Gastrocnemius medialis (tissue), 4 donors: ENCODE results near the gene BNC2. TPM values are rescaled to one million over a fixed set of nuclear protein-coding genes. Genes with fewer than 3 reads are reported as not detected.

Experiments
- ATAC-seq, 2 donors: fragments of 150-250 bp; one replicate each; pipeline ENCODE4 v1.9.1; 2016
- DNase-seq, 2 donors: peaks; one replicate each; pipeline ENCODE4 v3.0.0-alpha.2; 2019
- H3K27ac ChIP-seq, 4 donors: fragments of 200-600 bp; sonication (generic); 1 replicate in 1 of 4; 2 replicates in 3 of 4; pipeline ENCODE4 v1.5.1; 2016 to 2018; ENCODE audit warnings: mild to moderate bottlenecking in 2 of 4, moderate library complexity in 1 of 4
- H3K27me3 ChIP-seq, 3 donors: fragments of 200-600 bp; sonication (generic) in 2 of 3; 1 replicate in 1 of 3; 2 replicates in 2 of 3; pipeline versions ENCODE4 v1.5.1 to v1.6.0; 2016 to 2019; ENCODE audit warnings: mild to moderate bottlenecking in 1 of 3, moderate library complexity in 1 of 3
- H3K36me3 ChIP-seq, 2 donors: fragments of 200-600 bp; sonication (generic) in 1 of 2; one replicate each; pipeline ENCODE4 v1.5.1; 2017 to 2018
- H3K4me1 ChIP-seq, 2 donors: fragments of 200-600 bp; sonication (generic) in 1 of 2; one replicate each; pipeline ENCODE4 v1.5.1; 2016 to 2017; ENCODE audit warnings: mild to moderate bottlenecking in 2 of 2
- H3K4me3 ChIP-seq, 4 donors: fragments of 200-600 bp; sonication (generic) in 3 of 4; 1 replicate in 1 of 4; 2 replicates in 3 of 4; pipeline ENCODE4 v1.5.1; 2016 to 2019; ENCODE audit warnings: mild to moderate bottlenecking in 2 of 4
- H3K9me3 ChIP-seq, 3 donors: fragments of 200-600 bp; sonication (generic) in 2 of 3; 1 replicate in 1 of 3; 2 replicates in 2 of 3; pipeline ENCODE4 v1.5.1; 2016 to 2019
- CTCF ChIP-seq, 5 experiments: fragments of 450-650 bp in 3 of 5; fragments of 200-600 bp in 2 of 5; sonication (generic) in 2 of 5; IDR thresholded peaks in 4 of 5; conservative IDR thresholded peaks in 1 of 5; 1 replicate in 4 of 5; 2 replicates in 1 of 5; pipeline ENCODE4 v1.5.1; 2016 to 2019; ENCODE audit warnings: antibody characterized with exemption in 5 of 5, mild to moderate bottlenecking in 3 of 5, moderate library complexity in 3 of 5
- POLR2A ChIP-seq, 2 donors: fragments of 450-650 bp; IDR thresholded peaks; one replicate each; pipeline ENCODE4 v1.6.1; 2017; ENCODE audit warnings: antibody characterized with exemption in 2 of 2, mild to moderate bottlenecking in 2 of 2, moderate library complexity in 2 of 2
- in situ Hi-C, 4 donors: fragments of 200-750 bp; cut with MboI; loops; one replicate each; pipeline versions ENCODE4 v1.15.0 to v1.8.0; 2017; ENCODE audit warnings: low sequenced_read_pairs in 4 of 4
- intact Hi-C: fragments of 100-400 bp; cut with DNase I; formaldehyde crosslinking; loops from one replicate; pipeline ENCODE4 v1.15.1; 2023; ENCODE audit warnings: low total_unique reads
- total RNA-seq, 4 donors: library from RNA; depleted of rRNA; stranded (reverse); fragments of >200 nt; gene quantifications; one replicate each; pipeline versions ENCODE4 v1.1.0 to v1.2.3, GENCODE V29; 2016

Gene BNC2
- total RNA-seq, 4 donors from 2014 or later: 40.9 to 122 (median 68.7) TPM

GRCh38 chr9:16427873-16428427 is 442.5 kb downstream of the BNC2 start:
- Histone ChIP-seq H3K36me3 (no peaks in the 10 kb centered on the region), H3K27me3 (no peaks in the 10 kb centered on the region), H3K4me3 (no peak overlapping the region), H3K27ac (no peak overlapping the region), H3K4me1 (no peaks in the 10 kb centered on the region), H3K9me3 (no peaks in the 10 kb centered on the region)
- ATAC-seq (no peak), DNase-seq (no peak)
- in situ Hi-C loops (no loop called here), intact Hi-C loops (no loop called here)
- no peak for TF ChIP-seq CTCF (IDR thresholded peaks at IDR 0.05 in 4 of 5, conservative IDR thresholded peaks at IDR 0.05 in 1 of 5)
- no peak for TF ChIP-seq POLR2A (IDR thresholded peaks at IDR 0.05)

- no peak for ATAC-seq
- H3K27ac ChIP-seq: no peak overlapping the region
- intact Hi-C loops: no loop called here
Measured at GRCh38 chr9:16426716-16427115, 443.8 kb downstream of the BNC2 start.

GRCh38 chr9:16425562-16426231 is 444.8 kb downstream of the BNC2 start:
- no peaks in the 10 kb centered on the region for H3K9me3 ChIP-seq
- intact Hi-C loops (no loop called here), in situ Hi-C loops (no loop called here)
- TF ChIP-seq POLR2A (IDR thresholded peaks at IDR 0.05) (no peak), CTCF (IDR thresholded peaks at IDR 0.05 in 4 of 5, conservative IDR thresholded peaks at IDR 0.05 in 1 of 5) (no peak)
- H3K4me3 ChIP-seq: no peak overlapping the region
- no peak for ATAC-seq
- DNase-seq: no peak
- no peaks in the 10 kb centered on the region for H3K36me3 ChIP-seq
- no peaks in the 10 kb centered on the region for H3K27me3 ChIP-seq
- H3K4me1 ChIP-seq: no peaks in the 10 kb centered on the region
- no peak overlapping the region for H3K27ac ChIP-seq

More at GRCh38 chr9:16426716-16427115, 443.8 kb downstream of the BNC2 start:
- Histone ChIP-seq H3K27me3 (no peaks in the 10 kb centered on the region), H3K4me1 (no peaks in the 10 kb centered on the region), H3K9me3 (no peaks in the 10 kb centered on the region), H3K36me3 (no peaks in the 10 kb centered on the region), H3K4me3 (no peak overlapping the region)
- TF ChIP-seq CTCF (IDR thresholded peaks at IDR 0.05 in 4 of 5, conservative IDR thresholded peaks at IDR 0.05 in 1 of 5) (no peak), POLR2A (IDR thresholded peaks at IDR 0.05) (no peak)
- DNase-seq: no peak
- in situ Hi-C loops: no loop called here

- intact Hi-C loops: no loop called here
- Histone ChIP-seq H3K27ac (no peak overlapping the region), H3K9me3 (no peaks in the 10 kb centered on the region), H3K36me3 (no peaks in the 10 kb centered on the region), H3K27me3 (no peaks in the 10 kb centered on the region), H3K4me1 (no peaks in the 10 kb centered on the region), H3K4me3 (no peak overlapping the region)
- DNase-seq (no peak), ATAC-seq (no peak)
- TF ChIP-seq POLR2A (IDR thresholded peaks at IDR 0.05) (no peak), CTCF (IDR thresholded peaks at IDR 0.05 in 4 of 5, conservative IDR thresholded peaks at IDR 0.05 in 1 of 5) (no peak)
- in situ Hi-C loops: loop anchor here in 1 of 4 donors (25.0 kb wide), 1 partner anchor 90 kb away; no protein-coding TSS in a partner anchor
Measured at GRCh38 chr9:16422114-16422513, 448.4 kb downstream of the BNC2 start.
